K562 (cell line): ENCODE measurements around the gene AGAP1. TPM values are rescaled to one million over a fixed set of nuclear protein-coding genes. Genes with fewer than 3 reads are reported as not detected.

Source experiments
- CBFA2T2 ChIP-seq: fragments of 450-650 bp; conservative IDR thresholded peaks from 2 replicates; pipeline ENCODE4 v1.6.1; 2017; ENCODE audit warnings: mild to moderate bottlenecking
- HLTF ChIP-seq: fragments of 450-650 bp; IDR thresholded peaks from 2 replicates; pipeline ENCODE4 v1.6.1; 2016
- HMGN3 ChIP-seq: IDR thresholded peaks from 2 replicates; pipeline ENCODE4 v1.6.1; 2011; ENCODE audit warnings: borderline replicate concordance, low read depth, mild to moderate bottlenecking, mixed read lengths, low read length; ENCODE audit not compliant: insufficient read length; ENCODE audit errors: extremely low read depth
- NUFIP1 ChIP-seq: fragments of 450-650 bp; IDR thresholded peaks from 2 replicates; pipeline ENCODE4 v1.6.1; 2018; ENCODE audit not compliant: partially characterized antibody
- RFX1 ChIP-seq: fragments of 450-650 bp; IDR thresholded peaks from 2 replicates; pipeline ENCODE4 v1.6.1; 2016; ENCODE audit warnings: mild to moderate bottlenecking, moderate library complexity
- TBL1XR1 ChIP-seq, 2 experiments: IDR thresholded peaks; 2 replicates each; pipeline ENCODE4 v1.6.1; 2012; ENCODE audit warnings: improper control_type of control experiment in 2 of 2, low read length in 2 of 2, mild to moderate bottlenecking in 1 of 2
- ZNF384 ChIP-seq: IDR thresholded peaks from 2 replicates; pipeline ENCODE4 v1.6.1; 2012; ENCODE audit warnings: low read depth, low read length, improper control_type of control experiment
- polyA plus RNA-seq, 8 experiments: library from polyadenylated mRNA; depleted of rRNA in 4 of 8; stranded (reverse) in 5 of 8; unstranded in 3 of 8; fragments of >200 nt; fragmentation: Nextera tagmentation in 2 of 8; fragmentation: Illumina TruSeq in 1 of 8; extraction: Ambion mirVana in 2 of 8; extraction: Trizol in 1 of 8; gene quantifications; 2 replicates each; pipeline versions ENCODE4 v1.2.1 to v1.2.3, GENCODE V29; 2011 to 2014; ENCODE audit warnings: inconsistent platforms in 1 of 8, missing spikeins in 1 of 8
- total RNA-seq, 7 experiments: library from RNA; depleted of rRNA in 6 of 7; stranded (reverse); fragments of >200 nt in 6 of 7; fragmentation: Illumina TruSeq in 2 of 7; extraction: Trizol in 2 of 7; gene quantifications; 2 replicates each; pipeline versions ENCODE4 v1.2.1 to v1.2.3, GENCODE V29; 2011 to 2021; ENCODE audit warnings: low replicate concordance in 1 of 7
- TF ChIP-seq, protein P1 (sequence below): conservative IDR thresholded peaks from 2 replicates; pipeline ENCODE4 v1.6.1; 2011; ENCODE audit warnings: low read depth, mild to moderate bottlenecking, low read length; ENCODE audit not compliant: control insufficient read depth
- TF ChIP-seq, protein P2 (sequence below): fragments of 450-650 bp; conservative IDR thresholded peaks from 2 replicates; pipeline ENCODE4 v1.6.1; 2016; ENCODE audit warnings: missing genetic modification characterization, low read depth, mild to moderate bottlenecking, missing compliant biosample characterization, moderate library complexity
- TF ChIP-seq, protein P3 (sequence below): fragments of 450-650 bp; IDR thresholded peaks from 2 replicates; pipeline ENCODE4 v1.6.1; 2016

AGAP1 gene
- total and polyA plus RNA-seq, 9 of the 15 experiments (the other 6 are each of a cell fraction or from before 2014, with no cell fraction given): 1.3 to 24.0 (median 10.6) TPM

DNA sequence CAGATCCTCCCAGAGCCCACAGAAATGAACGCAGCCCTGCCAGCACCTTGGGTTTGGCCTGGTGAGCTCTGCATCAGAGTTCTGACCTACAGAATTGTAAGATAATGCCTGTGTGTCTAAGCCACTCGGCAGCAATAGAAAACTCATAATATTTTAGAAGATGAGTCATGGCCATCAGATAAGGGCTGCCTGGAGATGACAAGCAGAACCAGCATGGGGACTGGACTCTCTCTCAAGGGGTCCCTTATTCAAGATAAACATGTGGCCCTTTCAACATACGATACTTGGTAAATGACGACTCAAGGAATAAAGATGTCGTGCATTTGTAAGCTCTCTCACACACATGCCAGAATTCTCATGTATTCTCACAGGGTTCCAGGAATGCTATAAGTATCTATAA lies 8.5 kb upstream of the AGAP1 start (continued):
- TF ChIP-seq, protein P1, sequence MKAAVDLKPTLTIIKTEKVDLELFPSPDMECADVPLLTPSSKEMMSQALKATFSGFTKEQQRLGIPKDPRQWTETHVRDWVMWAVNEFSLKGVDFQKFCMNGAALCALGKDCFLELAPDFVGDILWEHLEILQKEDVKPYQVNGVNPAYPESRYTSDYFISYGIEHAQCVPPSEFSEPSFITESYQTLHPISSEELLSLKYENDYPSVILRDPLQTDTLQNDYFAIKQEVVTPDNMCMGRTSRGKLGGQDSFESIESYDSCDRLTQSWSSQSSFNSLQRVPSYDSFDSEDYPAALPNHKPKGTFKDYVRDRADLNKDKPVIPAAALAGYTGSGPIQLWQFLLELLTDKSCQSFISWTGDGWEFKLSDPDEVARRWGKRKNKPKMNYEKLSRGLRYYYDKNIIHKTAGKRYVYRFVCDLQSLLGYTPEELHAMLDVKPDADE: no peak
- TF ChIP-seq TBL1XR1 (IDR thresholded peaks at IDR 0.05; ENCODE audit: low read length in 2 of 2) (0 out of 4 replicates have a peak, but pooled peaks of 1 of the 2 experiments have one; percentile 8), HLTF (no peak), HMGN3 (no peak), CBFA2T2 (peak; percentile 29; the same call in 1 of the 2 replicates), NUFIP1 (no peak), ZNF384 (no peak), RFX1 (peak; percentile 31)
- TF ChIP-seq, protein P2, sequence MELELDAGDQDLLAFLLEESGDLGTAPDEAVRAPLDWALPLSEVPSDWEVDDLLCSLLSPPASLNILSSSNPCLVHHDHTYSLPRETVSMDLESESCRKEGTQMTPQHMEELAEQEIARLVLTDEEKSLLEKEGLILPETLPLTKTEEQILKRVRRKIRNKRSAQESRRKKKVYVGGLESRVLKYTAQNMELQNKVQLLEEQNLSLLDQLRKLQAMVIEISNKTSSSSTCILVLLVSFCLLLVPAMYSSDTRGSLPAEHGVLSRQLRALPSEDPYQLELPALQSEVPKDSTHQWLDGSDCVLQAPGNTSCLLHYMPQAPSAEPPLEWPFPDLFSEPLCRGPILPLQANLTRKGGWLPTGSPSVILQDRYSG: no peak
- TF ChIP-seq, protein P3, sequence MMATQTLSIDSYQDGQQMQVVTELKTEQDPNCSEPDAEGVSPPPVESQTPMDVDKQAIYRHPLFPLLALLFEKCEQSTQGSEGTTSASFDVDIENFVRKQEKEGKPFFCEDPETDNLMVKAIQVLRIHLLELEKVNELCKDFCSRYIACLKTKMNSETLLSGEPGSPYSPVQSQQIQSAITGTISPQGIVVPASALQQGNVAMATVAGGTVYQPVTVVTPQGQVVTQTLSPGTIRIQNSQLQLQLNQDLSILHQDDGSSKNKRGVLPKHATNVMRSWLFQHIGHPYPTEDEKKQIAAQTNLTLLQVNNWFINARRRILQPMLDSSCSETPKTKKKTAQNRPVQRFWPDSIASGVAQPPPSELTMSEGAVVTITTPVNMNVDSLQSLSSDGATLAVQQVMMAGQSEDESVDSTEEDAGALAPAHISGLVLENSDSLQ: 0 out of 2 replicates have a peak, but pooled peaks have one; percentile 22
